HG03378 (cell line): ENCODE measurements around the gene SLC25A27.

Source experiments
- ATAC-seq: cut with Tn5 transposase; IDR thresholded peaks from one replicate; pipeline ENCODE4 v1.9.1; 2021; ENCODE audit warnings: mild to moderate bottlenecking, moderate library complexity; ENCODE audit not compliant: unreplicated experiment

The SLC25A27 gene

DNA sequence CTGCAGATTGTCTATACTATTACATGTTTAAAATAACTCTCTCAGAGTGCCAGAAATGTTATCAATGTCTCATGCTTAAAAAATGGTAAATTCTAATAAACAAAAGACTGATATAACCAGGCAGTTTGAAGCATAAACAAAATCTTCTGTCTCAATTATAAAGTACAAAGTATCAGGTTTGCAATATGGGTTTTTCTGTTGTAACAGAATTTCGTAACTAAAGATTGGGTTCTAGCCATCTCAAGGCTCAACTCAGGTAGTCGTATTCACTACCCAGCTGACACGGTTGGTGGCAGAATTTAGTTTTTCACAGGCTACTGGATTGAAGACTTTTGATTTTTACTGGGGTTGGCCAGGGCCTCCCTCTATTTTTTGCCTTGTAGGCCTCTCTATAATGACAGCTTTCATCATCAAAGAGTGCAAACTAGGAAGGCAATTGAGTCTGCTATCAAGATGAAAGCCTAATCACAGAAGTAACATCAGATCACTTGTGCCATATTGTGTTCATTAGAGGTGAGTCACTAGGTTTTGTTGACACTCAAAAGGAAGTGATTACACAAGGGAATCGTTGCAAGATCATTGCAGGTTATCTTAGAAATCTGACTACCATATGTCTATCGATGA, 3.8 kb upstream of the SLC25A27 start:
- no peak for ATAC-seq

DNA sequence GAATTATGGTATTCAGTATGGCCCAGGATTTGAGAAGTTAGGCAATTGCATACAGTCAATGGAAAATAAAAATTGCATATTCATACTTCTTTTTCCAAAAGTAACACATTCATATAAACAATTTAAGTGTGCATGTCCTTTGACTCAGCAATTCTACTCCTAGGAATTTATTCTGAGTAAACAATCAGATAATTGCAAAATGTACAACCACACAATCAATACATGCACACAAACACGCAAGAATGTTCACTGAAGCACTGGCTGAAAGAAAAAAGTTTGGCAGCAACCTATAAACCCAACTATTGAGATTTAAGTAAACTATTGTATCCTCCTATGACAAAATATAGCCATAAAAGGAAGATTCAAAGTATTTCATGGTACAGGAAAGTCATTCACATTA, 1.8 kb upstream of the SLC25A27 start:
- no peak for ATAC-seq

DNA sequence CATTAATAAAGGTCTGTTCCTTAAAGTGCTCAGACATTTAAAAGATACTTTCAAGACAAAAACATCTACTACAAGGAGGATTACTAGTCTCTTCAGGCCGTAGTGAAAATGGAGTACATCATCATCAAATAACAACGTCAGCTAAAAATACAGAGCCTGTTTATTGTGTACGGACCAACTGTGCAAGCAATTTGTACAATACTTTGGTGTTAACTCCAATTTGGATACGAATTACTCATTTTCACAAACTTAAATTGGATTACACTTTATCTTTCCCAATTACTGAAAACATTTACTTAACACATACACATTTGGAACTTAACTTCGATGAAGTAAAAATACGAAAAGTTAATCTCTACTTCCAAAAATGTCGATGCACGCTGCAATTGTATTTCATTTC, 959 bp upstream of the SLC25A27 start:
- ATAC-seq = no peak

DNA sequence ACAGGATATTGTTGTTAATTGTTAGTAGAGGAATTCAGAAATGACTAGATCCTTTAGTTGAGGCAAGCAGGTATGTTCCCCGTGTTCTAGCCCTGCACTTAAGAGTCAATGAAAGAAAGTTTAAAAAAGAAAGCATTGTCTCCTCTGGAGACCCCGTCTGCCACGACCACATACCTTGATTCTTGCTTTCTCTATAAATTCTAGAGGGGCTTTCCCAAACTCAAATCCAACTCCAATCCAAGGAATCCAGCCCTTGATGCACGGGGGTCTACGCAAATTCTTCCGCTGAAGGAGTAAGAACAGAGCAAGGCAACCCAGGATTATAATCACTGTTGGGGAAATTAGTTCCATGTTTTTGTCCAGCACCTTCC, 558 bp upstream of the SLC25A27 start:
- no peak for ATAC-seq

DNA sequence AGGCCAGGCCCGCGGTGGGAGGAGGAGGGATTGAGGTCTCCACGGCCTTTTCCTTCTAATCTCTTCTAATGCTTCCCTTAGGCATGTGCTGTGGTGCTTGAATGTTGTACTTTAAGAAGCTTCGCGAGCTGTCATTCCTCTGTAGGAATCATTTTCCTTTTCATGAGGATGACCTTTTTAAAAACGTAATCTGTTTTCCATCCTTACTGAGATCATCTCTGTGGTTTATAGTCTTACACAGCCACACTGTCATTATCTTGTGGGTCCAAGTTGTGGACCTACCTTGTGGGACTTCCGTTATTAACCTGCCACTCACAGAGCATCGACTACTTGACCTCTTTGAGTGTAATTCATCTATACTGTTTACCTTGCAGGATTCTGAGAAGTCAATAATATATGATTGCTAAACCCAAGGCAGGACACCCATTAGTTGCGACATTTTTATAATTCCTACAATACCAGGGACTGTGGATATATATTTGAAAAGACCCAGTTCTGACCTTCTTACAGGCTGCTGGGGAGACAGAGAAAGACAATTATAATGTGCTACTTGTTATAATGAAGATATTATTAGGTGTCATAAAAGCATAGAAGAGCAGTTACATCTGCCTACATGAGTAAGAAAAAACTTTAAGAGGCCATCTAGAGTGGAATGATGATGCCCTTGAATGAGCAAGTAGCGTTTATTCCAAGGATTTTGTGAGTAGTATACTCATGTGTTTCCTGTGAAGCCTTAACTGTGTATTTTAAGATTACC, 842 bp downstream of the SLC25A27 start:
- no peak for ATAC-seq

DNA sequence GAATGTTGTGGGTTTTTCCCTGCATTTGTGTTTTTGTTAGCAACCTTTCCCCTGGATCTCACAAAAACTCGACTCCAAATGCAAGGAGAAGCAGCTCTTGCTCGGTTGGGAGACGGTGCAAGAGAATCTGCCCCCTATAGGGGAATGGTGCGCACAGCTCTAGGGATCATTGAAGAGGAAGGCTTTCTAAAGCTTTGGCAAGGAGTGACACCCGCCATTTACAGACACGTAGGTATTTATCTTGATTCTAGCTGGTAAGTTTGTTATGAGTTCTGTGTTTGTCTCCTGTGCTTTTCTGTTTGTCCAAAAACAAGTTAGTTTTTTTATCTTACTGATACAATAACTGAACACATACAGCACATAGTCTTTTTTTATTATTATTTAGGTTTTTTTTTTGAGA, 3.0 kb downstream of the SLC25A27 start:
- ATAC-seq = no peak

DNA sequence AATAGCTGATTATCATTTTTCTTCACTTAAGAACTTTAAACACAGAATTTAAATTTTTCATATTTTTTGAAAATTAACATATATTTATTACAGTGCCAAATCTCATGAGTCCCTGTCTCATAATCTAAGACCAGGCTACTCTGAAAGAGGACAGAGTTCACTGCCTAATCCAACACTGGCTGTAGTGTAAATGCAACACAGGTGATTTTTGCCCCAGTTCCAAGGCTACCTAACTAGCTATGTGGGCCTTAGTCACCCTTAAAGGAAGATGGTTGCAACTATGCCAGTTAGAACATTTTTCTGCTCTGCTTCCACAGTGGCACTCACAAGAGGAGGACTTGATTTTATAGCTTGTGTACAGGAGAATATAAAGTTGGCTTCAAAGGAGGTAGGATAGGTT, 4.9 kb downstream of the SLC25A27 start:
- no peak for ATAC-seq

DNA sequence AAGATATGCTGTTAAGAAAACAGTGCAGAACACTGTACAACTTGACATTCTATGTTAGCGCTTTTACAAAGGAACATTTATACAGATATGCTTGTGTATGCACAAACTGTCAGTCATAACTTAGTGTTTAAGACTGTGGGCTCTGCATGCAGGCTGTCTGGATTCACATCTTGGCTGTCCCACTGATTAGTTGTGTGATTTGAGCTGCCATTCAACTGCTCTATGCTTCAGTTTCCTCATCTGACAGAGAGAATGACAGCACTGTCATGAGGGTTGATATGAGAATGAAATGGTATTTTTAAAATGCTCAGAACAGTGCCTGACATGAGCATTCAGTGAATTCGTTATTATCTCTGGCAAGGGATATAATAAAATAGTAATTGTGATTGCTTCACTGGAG, 8.7 kb downstream of the SLC25A27 start:
- ATAC-seq = no peak

DNA sequence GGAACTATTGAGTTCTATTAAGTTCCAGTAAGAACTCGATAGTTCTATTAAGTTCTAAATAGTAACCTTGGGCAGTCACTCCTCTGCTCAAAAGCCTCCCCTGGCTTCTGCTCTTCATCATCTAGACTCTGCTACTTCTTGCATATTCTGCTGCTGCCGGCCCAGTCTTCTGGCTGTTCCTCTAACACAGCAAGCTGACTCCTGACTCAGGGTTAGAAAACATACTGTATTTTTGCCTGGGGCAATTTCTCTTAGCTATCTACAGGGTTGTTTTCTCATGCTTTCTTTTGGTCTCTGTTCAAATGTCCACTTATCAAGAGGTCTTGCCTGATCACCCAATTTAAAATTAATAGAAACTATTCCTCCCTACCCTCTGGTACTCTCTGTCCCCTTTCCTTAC, 14.6 kb downstream of the SLC25A27 start:
- ATAC-seq = no peak

DNA sequence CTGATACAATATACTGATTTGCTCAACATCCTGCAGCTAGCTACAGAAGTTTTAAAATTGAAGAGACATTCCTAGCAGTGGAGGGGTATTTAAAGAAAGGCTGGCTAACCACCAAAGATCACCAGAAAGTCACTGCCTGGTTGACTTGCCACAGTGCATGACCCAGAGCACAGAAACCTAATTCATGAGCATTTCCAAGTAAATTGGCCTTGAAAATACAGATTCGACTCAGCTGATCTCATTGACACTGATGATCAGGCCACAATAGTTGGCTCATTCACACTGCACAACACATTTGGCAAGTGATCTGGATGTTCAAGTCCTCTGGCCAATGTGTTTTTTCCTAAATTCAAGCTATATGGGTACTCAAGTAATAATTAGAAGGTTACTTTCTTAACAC, 21.6 kb downstream of the SLC25A27 start:
- ATAC-seq = no peak

DNA sequence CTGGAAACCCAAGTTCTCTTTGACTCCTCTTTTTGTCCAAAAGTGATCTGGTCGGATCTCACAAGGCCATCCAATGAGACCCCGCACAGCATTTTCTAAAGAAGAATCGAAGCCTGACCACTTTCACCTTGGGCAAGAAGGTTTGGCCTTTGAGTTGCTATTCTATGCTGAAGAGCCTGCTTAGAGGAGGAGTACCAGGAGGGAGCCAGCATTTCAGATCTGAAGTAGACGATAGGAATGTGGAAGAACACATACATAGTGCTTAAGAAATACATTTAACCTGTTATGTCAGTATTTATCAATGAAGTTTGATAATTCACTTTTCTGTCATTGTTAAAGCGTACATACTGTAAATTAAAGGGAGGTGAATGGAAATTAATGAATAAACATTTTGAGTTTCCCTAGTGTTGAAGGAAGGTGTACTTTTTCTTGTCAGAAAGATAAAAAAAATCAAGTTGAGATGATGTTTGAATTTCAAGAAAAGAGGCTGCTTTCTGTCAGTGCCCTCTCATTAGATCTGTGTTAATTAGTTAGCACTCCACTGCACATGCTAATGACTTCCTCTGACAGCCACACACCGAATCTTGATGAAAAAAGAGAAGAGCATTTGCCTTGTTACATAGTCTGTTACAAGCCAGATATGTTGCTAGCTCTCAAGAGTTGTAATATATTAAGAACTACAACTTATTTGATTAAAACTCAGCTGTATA, 24.0 kb downstream of the SLC25A27 start:
- no peak for ATAC-seq

DNA sequence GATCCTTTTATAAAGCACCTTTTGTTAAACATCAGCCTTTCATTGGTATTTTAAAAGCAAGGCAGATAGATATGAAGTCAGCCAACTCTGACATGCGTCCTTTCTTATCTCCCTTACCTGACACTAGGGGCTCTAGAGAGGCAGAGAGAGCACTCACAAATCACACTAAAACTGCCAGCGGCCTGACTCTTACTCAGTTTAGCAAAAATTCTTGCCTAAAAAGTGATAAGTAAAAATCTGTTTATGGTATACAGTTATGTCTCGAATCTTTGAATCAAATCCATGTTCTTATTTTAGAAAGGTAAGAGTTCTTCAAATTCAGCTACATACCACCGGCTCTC, 24.5 kb downstream of the SLC25A27 start:
- no peak for ATAC-seq

DNA sequence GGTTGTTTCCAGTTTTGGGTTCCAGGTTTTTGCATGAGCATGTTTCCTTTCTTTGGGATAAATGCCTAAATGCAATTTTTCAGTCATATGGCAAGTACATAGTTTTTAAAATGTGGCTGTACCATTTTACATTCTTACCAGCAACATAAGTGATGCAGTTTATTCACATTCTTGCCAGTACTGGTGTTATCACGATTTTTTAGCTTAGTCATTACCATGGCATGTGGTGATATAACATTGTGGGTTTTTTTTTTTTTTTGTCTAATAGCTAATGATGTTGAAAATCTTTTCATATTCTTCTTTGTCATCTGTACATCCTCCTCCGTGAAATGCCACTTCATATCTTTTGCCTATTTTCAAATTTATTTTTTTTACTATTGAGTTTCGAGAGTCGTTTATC, 32.0 kb downstream of the SLC25A27 start:
- no peak for ATAC-seq

DNA sequence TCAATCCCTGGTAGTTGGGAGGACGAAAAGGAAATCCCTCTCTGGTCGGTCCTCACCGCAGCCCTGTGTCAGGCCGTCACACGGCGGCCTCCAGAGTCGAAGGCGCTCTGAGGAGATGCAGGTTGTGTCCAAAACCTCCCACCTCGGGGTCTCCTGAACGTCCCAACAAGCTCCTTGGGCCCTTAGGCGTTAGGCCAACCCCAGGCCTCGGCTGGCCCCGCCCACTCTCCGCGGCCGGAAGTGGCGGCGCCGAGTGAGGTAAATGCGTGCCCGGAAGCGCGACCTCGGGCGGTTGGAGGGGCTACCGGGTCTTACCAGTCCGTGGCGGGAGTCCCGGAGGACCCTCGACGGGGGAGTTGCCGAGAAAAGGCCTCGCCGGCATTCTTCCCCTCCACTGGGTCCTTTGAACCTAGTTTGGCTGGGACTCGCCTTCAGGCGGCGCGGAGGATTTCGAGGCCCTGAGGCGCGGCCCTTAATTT, 34.9 kb downstream of the SLC25A27 start, which contains the start of gene TDRD6:
Gene TDRD6 (plus strand): TSS at position 267 of the 479 bp plus-strand sequence. CDS start 244 bp downstream, outside the sequence.
- ATAC-seq = no peak

DNA sequence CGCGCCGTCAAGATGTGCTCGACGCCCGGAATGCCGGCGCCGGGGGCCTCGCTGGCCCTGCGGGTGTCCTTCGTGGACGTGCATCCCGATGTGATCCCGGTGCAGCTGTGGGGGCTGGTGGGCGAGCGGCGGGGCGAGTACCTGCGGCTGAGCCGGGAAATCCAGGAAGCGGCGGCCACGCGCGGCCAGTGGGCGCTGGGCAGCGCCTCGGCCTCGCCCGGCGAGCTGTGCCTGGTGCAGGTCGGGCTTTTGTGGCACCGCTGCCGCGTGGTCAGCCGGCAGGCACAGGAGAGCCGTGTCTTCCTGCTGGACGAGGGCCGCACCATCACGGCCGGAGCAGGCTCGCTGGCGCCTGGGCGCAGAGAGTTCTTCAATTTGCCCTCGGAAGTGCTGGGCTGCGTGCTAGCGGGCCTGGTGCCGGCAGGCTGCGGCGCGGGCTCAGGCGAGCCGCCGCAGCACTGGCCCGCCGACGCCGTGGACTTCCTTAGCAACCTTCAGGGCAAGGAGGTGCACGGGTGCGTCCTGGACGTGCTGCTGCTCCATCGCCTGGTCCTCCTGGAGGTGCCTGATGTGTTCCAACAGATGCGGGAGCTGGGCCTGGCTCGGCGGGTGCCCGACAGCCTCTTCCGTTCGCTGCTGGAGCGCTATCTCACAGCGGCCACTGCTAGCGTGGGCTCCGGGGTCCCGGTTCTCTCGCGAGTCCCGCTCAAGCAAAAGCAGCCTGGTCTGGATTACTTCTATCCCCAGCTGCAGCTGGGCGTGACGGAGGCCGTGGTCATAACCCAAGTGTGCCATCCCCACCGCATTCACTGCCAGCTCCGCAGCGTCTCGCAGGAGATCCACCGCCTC, 35.6 kb downstream of the SLC25A27 start:
- ATAC-seq = no peak

DNA sequence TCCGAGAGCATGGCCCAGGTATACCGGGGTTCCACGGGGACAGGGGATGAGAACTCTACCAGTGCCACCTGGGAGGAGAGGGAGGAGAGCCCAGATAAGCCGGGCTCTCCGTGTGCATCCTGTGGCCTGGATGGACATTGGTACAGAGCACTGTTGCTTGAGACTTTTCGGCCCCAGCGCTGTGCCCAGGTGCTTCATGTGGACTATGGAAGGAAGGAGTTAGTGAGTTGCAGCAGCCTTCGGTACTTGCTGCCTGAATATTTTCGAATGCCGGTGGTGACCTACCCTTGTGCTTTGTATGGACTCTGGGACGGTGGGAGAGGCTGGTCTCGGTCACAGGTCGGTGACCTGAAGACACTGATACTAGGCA, 36.2 kb downstream of the SLC25A27 start:
- ATAC-seq = no peak

DNA sequence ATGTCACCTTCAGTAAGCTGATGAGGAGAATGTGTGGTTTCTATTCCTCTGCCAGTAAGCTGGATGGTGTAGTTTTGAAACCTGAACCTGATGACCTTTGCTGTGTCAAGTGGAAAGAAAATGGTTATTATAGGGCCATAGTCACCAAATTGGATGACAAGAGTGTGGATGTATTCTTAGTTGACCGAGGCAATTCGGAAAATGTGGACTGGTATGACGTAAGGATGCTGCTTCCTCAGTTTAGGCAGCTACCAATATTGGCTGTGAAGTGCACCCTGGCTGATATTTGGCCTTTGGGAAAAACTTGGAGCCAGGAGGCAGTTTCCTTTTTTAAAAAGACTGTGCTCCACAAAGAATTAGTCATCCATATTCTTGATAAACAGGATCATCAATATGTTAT, 36.9 kb downstream of the SLC25A27 start:
- ATAC-seq = no peak

DNA sequence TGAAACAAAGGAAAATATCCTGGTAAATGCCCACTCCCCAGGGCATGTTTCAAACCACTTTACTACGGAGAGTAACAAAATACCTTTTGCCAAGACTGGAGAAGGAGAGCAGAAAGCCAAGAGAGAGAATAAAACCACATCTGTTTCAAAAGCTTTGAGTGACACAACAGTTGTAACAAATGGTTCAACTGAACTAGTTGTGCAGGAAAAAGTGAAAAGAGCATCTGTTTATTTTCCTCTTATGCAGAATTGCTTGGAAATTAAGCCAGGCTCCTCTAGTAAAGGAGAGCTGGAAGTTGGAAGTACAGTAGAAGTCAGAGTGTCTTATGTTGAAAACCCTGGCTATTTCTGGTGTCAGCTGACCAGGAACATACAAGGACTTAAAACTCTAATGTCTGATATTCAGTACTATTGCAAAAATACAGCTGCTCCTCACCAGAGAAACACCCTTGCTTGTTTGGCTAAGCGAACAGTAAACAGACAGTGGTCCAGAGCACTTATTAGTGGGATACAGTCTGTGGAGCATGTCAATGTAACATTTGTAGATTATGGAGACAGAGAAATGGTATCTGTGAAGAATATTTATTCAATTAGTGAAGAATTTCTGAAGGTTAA, 37.5 kb downstream of the SLC25A27 start:
- no peak for ATAC-seq

DNA sequence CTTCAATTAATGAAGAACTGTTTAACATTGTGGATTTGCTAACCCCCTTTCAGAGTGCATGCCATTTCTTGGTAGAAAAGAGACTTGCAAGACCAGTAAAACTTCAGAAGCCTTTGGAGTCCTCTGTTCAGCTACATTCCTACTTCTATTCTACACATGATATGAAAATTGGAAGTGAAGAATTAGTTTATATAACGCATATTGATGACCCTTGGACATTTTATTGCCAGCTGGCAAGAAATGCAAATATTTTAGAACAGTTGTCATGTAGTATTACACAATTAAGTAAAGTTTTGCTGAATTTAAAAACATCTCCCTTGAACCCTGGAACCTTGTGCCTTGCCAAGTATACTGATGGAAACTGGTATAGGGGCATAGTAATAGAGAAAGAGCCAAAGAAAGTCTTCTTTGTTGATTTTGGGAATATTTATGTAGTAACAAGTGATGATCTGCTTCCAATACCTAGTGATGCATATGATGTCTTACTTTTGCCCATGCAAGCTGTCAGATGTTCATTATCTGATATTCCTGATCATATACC, 38.2 kb downstream of the SLC25A27 start:
- ATAC-seq = no peak

DNA sequence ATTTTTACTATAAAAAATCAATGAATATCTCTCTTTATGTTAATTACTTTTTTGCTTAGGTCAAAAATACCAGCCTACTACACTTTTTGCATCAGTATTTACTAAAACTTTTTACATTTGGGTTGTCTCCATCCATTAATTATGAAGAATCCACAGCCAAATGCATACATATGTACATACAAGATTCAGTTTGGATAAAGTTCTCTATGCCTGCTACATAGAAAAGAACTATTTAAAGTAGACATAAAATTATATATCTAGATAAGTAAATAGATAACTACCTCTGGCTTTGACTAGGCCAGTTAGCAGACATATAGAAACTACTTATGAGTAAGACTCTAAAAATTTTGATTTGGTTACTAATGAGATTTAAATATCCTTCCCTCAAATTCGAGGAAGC, 47.2 kb downstream of the SLC25A27 start:
- ATAC-seq = no peak

DNA sequence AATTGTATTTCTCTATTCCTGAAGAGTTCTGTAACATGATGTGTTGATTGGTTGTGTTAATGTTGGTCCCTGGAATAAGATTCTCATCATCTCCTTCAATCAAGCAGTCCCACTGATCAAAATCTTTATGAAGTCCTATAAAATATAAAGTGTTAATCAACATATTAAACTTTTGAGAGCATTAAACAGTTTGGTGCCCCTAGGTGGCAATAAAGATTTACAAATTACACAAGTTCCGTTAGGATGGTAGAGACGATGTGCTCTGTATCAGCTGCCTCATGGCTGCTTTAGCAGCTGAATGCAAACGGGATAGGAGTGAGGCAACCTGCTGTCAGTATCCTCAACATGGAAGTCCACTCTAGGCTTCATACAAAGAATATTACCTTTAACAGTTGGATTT, 51.8 kb downstream of the SLC25A27 start:
- ATAC-seq = no peak
